Peyer's patch (tissue), 4 donors: ENCODE data around the gene PDAP1.

Experiments
- CTCF ChIP-seq, 6 experiments: fragments of 450-650 bp in 4 of 6; fragments of 200-600 bp in 2 of 6; sonication (generic) in 1 of 6; IDR thresholded peaks; one replicate each; pipeline ENCODE4 v1.5.1; 2017 to 2019; ENCODE audit warnings: antibody characterized with exemption in 6 of 6, mild to moderate bottlenecking in 3 of 6, moderate library complexity in 1 of 6
- POLR2A ChIP-seq, 2 donors: fragments of 450-650 bp; IDR thresholded peaks; one replicate each; pipeline ENCODE4 v1.5.1; 2017; ENCODE audit warnings: antibody characterized with exemption in 2 of 2, mild to moderate bottlenecking in 2 of 2, moderate library complexity in 2 of 2

- TF ChIP-seq CTCF (IDR thresholded peaks at IDR 0.05): no peak
- no peak for TF ChIP-seq POLR2A (IDR thresholded peaks at IDR 0.05)
Observed at GRCh38 chr7:99403764-99404163, 4.6 kb downstream of the PDAP1 start.
